Measurements from ENCODE around the gene SLC28A3.

SLC28A3 gene

GRCh38 chr9:84304166-84304565 lies 36.4 kb downstream of the SLC28A3 start:
- no peak for TF ChIP-seq CTCF (IDR thresholded peaks at IDR 0.05; ENCODE audit: low read depth, low read length)
- no peak overlapping the region for H3K4me3 ChIP-seq (replicated peaks in 1 of 2; ENCODE audit: low read depth in 2 of 2, low read length in 2 of 2)
- DNase-seq (ENCODE audit: low read depth in 2 of 2), result no peak

- no peak for TF ChIP-seq CTCF (IDR thresholded peaks at IDR 0.05; ENCODE audit: low read depth, low read length)
- H3K4me3 ChIP-seq (replicated peaks in 1 of 2; ENCODE audit: low read depth in 2 of 2, low read length in 2 of 2), result no peak overlapping the region
- no peak for DNase-seq (ENCODE audit: low read depth in 2 of 2)
Observed at GRCh38 chr9:84303061-84303460, 37.5 kb downstream of the SLC28A3 start.

- DNase-seq (ENCODE audit: low read depth in 2 of 2), result peak; percentile 67 to 69
- TF ChIP-seq CTCF (IDR thresholded peaks at IDR 0.05; ENCODE audit: low read depth, low read length), result no peak
Observed at GRCh38 chr9:84301851-84302250, 38.7 kb downstream of the SLC28A3 start.

GRCh38 chr9:84300271-84300670 lies 40.3 kb downstream of the SLC28A3 start:
- TF ChIP-seq CTCF (IDR thresholded peaks at IDR 0.05; ENCODE audit: low read depth, low read length), result no peak
- no peak overlapping the region for H3K4me3 ChIP-seq (replicated peaks in 1 of 2; ENCODE audit: low read depth in 2 of 2, low read length in 2 of 2)
- peak; percentile 54 to 69 for DNase-seq (ENCODE audit: low read depth in 2 of 2)

More at GRCh38 chr9:84301851-84302250, 38.7 kb downstream of the SLC28A3 start:
- no peak overlapping the region for H3K4me3 ChIP-seq (replicated peaks in 1 of 2; ENCODE audit: low read depth in 2 of 2, low read length in 2 of 2)

GRCh38 chr9:84297162-84297821 lies 43.3 kb downstream of the SLC28A3 start:
- no peak overlapping the region for H3K4me3 ChIP-seq (replicated peaks in 1 of 2; ENCODE audit: low read depth in 2 of 2, low read length in 2 of 2)
- DNase-seq (ENCODE audit: low read depth in 2 of 2), result peak; percentile 40 to 71
- TF ChIP-seq CTCF (IDR thresholded peaks at IDR 0.05; ENCODE audit: low read depth, low read length), result no peak

- peak; percentile 51 to 80 for DNase-seq (ENCODE audit: low read depth in 2 of 2)
- no peak overlapping the region for H3K4me3 ChIP-seq (replicated peaks in 1 of 2; ENCODE audit: low read depth in 2 of 2, low read length in 2 of 2)
- no peak for TF ChIP-seq CTCF (IDR thresholded peaks at IDR 0.05; ENCODE audit: low read depth, low read length)
Observed at GRCh38 chr9:84296146-84296843, 44.3 kb downstream of the SLC28A3 start.

Data from cardiac fibroblast (primary cell).